GM23248 (cell line): ENCODE data around the gene MYLIP.

Source experiments
- EZH2 ChIP-seq: fragments of 200-600 bp; sonication (generic); IDR thresholded peaks from 2 replicates; pipeline ENCODE4 v1.6.1; 2018; ENCODE audit warnings: antibody characterized with exemption, mild to moderate bottlenecking; ENCODE audit not compliant: insufficient read depth, poor library complexity, severe bottlenecking
- EZH2phosphoT487 ChIP-seq: fragments of 200-600 bp; sonication (generic); IDR thresholded peaks from 2 replicates; pipeline ENCODE4 v1.6.1; 2018; ENCODE audit warnings: antibody characterized with exemption, moderate library complexity, mild to moderate bottlenecking, low read depth; ENCODE audit not compliant: insufficient read depth

DNA sequence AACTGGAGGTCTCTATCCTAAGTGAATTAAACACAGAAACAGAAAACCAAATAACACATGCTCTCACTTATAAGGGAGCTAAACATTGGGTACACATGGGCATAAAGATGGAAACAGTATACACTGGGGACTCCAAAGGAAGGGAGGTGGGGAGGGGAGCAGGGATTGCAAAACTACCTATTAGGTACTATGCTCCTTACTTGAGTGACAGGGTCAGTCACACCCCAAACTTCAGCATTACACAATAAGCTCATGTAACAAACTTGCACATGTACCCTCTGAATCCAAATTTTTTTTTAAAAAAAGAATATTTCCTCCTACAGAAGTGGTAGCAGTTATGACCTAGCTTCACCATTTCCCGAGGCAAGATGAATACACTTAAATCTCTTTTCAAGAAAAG is 49.5 kb upstream of the MYLIP start:
- no peak for TF ChIP-seq EZH2phosphoT487
- no peak for TF ChIP-seq EZH2
